H1 (cell line): ENCODE results near the gene FAM8A1. TPM values are rescaled to one million over a fixed set of nuclear protein-coding genes. Genes with fewer than 3 reads are reported as not detected.

Experiments
- CTCF ChIA-PET: fragments of 300-600 bp; sonication (Branson Sonifier 250); formaldehyde crosslinking; loops from one replicate; lab custom pipeline; 2021; ENCODE audit not compliant: partially characterized antibody; lab: Charles Lee
- POLR2A ChIA-PET: fragments of 300-600 bp; sonication (Branson Sonifier 250); formaldehyde crosslinking; loops from one replicate; lab custom pipeline; 2021; ENCODE audit warnings: inconsistent platforms; ENCODE audit not compliant: partially characterized antibody; lab: Charles Lee
- DNase-seq, 2 experiments: peaks; one replicate each; pipeline versions ENCODE4 v3.0.0 to v3.0.0-alpha.2; 2010 to 2022; ENCODE audit warnings: low spot score in 2 of 2, low read depth in 1 of 2, mixed read lengths in 1 of 2
- FAIRE-seq: peaks from 2 replicates; lab custom pipeline; 2011; peaks lifted over from hg19 to GRCh38; lab: Jason Lieb, UNC
- H2AFZ ChIP-seq: 2 replicates; pipeline ENCODE4 v1.8.1; 2012; ENCODE audit warnings: low read length, inconsistent platforms
- H2AK5ac ChIP-seq: 2 replicates; pipeline ENCODE4 v1.6.1; 2013; ENCODE audit warnings: low read depth, low read length
- H2BK120ac ChIP-seq: replicated peaks from 2 replicates; pipeline ENCODE3; 2013; ENCODE audit warnings: low read depth, low read length, inconsistent platforms
- H2BK12ac ChIP-seq: 2 replicates; pipeline ENCODE4 v1.6.1; 2013; ENCODE audit warnings: low read depth, low read length
- H2BK15ac ChIP-seq: 2 replicates; pipeline ENCODE4 v1.6.1; 2013; ENCODE audit warnings: low read length
- H2BK20ac ChIP-seq: 2 replicates; pipeline ENCODE4 v1.6.1; 2013; ENCODE audit warnings: low read length
- H2BK5ac ChIP-seq: 2 replicates; pipeline ENCODE4 v1.6.1; 2013; ENCODE audit warnings: low read depth, low read length
- H3K14ac ChIP-seq: 2 replicates; pipeline ENCODE4 v1.6.1; 2013; ENCODE audit warnings: inconsistent platforms; ENCODE audit not compliant: insufficient read length
- H3K18ac ChIP-seq: 2 replicates; pipeline ENCODE4 v1.6.1; 2013; ENCODE audit warnings: low read length; ENCODE audit errors: extremely low read depth
- H3K23ac ChIP-seq: 2 replicates; pipeline ENCODE4 v1.6.1; 2013; ENCODE audit warnings: inconsistent platforms; ENCODE audit not compliant: insufficient read length
- H3K23me2 ChIP-seq: 2 replicates; pipeline ENCODE4 v1.6.1; 2013; ENCODE audit warnings: low read depth, low read length
- H3K27ac ChIP-seq: 2 replicates; pipeline ENCODE4 v1.6.1; 2011; ENCODE audit warnings: low read depth, low read length, inconsistent platforms
- H3K27me3 ChIP-seq, 4 experiments: replicated peaks in 1 of 4; 1 replicate in 1 of 4; 2 replicates in 3 of 4; pipeline versions ENCODE4 v1.6.1 to v1.8.1; 2011 to 2013; ENCODE audit warnings: low read length in 3 of 4, mild to moderate bottlenecking in 3 of 4, inconsistent platforms in 2 of 4, mixed read lengths in 2 of 4, moderate library complexity in 1 of 4; ENCODE audit not compliant: control insufficient read depth in 3 of 4, insufficient read depth in 3 of 4; ENCODE audit errors: extremely low read depth in 1 of 4
- H3K36me3 ChIP-seq, 4 experiments: 2 replicates each; pipeline versions ENCODE4 v1.6.1 to v1.8.1; 2011 to 2013; ENCODE audit warnings: mild to moderate bottlenecking in 4 of 4, low read length in 3 of 4, moderate library complexity in 2 of 4, control low read depth in 1 of 4, inconsistent platforms in 1 of 4; ENCODE audit not compliant: insufficient read depth in 4 of 4, control insufficient read depth in 2 of 4
- H3K4ac ChIP-seq: replicated peaks from 2 replicates; pipeline ENCODE3; 2013; ENCODE audit warnings: low read length, low read depth, mixed read lengths, inconsistent platforms; ENCODE audit not compliant: insufficient read length
- H3K4me1 ChIP-seq, 4 experiments: replicated peaks in 1 of 4; 1 replicate in 1 of 4; 2 replicates in 3 of 4; pipeline versions ENCODE4 v1.6.1 to v1.8.1; 2011 to 2013; ENCODE audit warnings: low read length in 3 of 4, inconsistent platforms in 2 of 4, mixed read lengths in 1 of 4; ENCODE audit not compliant: insufficient read depth in 4 of 4, control insufficient read depth in 3 of 4
- H3K4me2 ChIP-seq, 2 experiments: 2 replicates each; pipeline versions ENCODE4 v1.6.1 to v1.8.1; 2011 to 2013; ENCODE audit warnings: low read depth in 2 of 2, low read length in 2 of 2, control low read depth in 1 of 2, inconsistent platforms in 1 of 2, mild to moderate bottlenecking in 1 of 2; ENCODE audit not compliant: insufficient read depth in 1 of 2
- H3K4me3 ChIP-seq, 4 experiments: fragments of 200-600, 300-600 bp in 1 of 4; sonication (generic), shearing (Covaris generic), sonication (Bioruptor Twin) in 1 of 4; 2 replicates each; pipeline versions ENCODE4 v1.5.1 to v1.8.1; 2011 to 2016; ENCODE audit warnings: low read length in 4 of 4, low read depth in 3 of 4, control low read depth in 2 of 4, inconsistent platforms in 2 of 4, mild to moderate bottlenecking in 2 of 4, mixed read lengths in 1 of 4, moderate library complexity in 1 of 4; ENCODE audit not compliant: insufficient read depth in 2 of 4; ENCODE audit errors: extremely low read depth in 1 of 4
- H3K56ac ChIP-seq: replicated peaks from 2 replicates; pipeline ENCODE3; 2013; ENCODE audit warnings: low read depth, mild to moderate bottlenecking, mixed read lengths, low read length, inconsistent platforms; ENCODE audit not compliant: insufficient read length
- H3K79me1 ChIP-seq: 2 replicates; pipeline ENCODE4 v1.6.1; 2013; ENCODE audit warnings: low read depth, low read length, control low read depth
- H3K79me2 ChIP-seq, 2 experiments: 2 replicates each; pipeline versions ENCODE4 v1.6.1 to v1.8.1; 2012 to 2013; ENCODE audit warnings: low read length in 2 of 2, mild to moderate bottlenecking in 2 of 2, inconsistent platforms in 1 of 2; ENCODE audit not compliant: insufficient read depth in 2 of 2, control insufficient read depth in 1 of 2
- H3K9ac ChIP-seq, 4 experiments: replicated peaks in 1 of 4; 1 replicate in 1 of 4; 2 replicates in 3 of 4; pipeline versions ENCODE4 v1.6.1 to v1.8.1; 2011 to 2013; ENCODE audit warnings: low read depth in 3 of 4, low read length in 3 of 4, control low read depth in 2 of 4, mild to moderate bottlenecking in 2 of 4, moderate library complexity in 2 of 4, inconsistent platforms in 1 of 4; ENCODE audit errors: extremely low read depth in 1 of 4
- H3K9me3 ChIP-seq, 2 experiments: 2 replicates each; pipeline versions ENCODE4 v1.6.1 to v1.8.1; 2012 to 2013; ENCODE audit warnings: mild to moderate bottlenecking in 2 of 2, moderate library complexity in 2 of 2, control low read depth in 1 of 2, inconsistent platforms in 1 of 2, low read depth in 1 of 2, low read length in 1 of 2, mixed read lengths in 1 of 2; ENCODE audit not compliant: insufficient read depth in 2 of 2
- H4K20me1 ChIP-seq, 2 experiments: replicated peaks in 1 of 2; 2 replicates each; pipeline versions ENCODE3 to v1.8.1; 2011 to 2013; ENCODE audit warnings: inconsistent platforms in 2 of 2, low read length in 2 of 2, mild to moderate bottlenecking in 1 of 2; ENCODE audit not compliant: insufficient read depth in 2 of 2, control insufficient read depth in 1 of 2
- H4K5ac ChIP-seq: 2 replicates; pipeline ENCODE4 v1.6.1; 2013; ENCODE audit warnings: low read length, low read depth, mixed read lengths, inconsistent platforms; ENCODE audit not compliant: insufficient read length
- H4K8ac ChIP-seq: 2 replicates; pipeline ENCODE4 v1.8.0; 2013; ENCODE audit warnings: mild to moderate bottlenecking, moderate library complexity, low read length, inconsistent platforms; ENCODE audit not compliant: insufficient read depth; ENCODE audit errors: extremely low read depth
- H4K91ac ChIP-seq: replicated peaks from 2 replicates; pipeline ENCODE3; 2013; ENCODE audit warnings: low read length, mixed read lengths, inconsistent platforms; ENCODE audit not compliant: insufficient read length
- CBX5 ChIP-seq: fragments of 300-800, 300-1000 bp; sonication (generic); IDR thresholded peaks from 2 replicates; pipeline ENCODE4 v1.7.1; 2016; ENCODE audit warnings: antibody characterized with exemption, low read length, low read depth
- CREB1 ChIP-seq: IDR thresholded peaks from 2 replicates; pipeline ENCODE4 v1.6.1; 2012; ENCODE audit warnings: inconsistent platforms
- POLR2AphosphoS5 ChIP-seq: IDR thresholded peaks from 2 replicates; pipeline ENCODE4 v1.6.1; 2011; ENCODE audit warnings: low read depth, low read length
- SP1 ChIP-seq: IDR thresholded peaks from 2 replicates; pipeline ENCODE4 v1.6.1; 2011; ENCODE audit warnings: low read depth, low read length
- TBP ChIP-seq: IDR thresholded peaks from 2 replicates; pipeline ENCODE4 v1.6.1; 2011; ENCODE audit warnings: low read depth, low read length, improper control_type of control experiment
- TCF12 ChIP-seq: IDR thresholded peaks from 2 replicates; pipeline ENCODE4 v1.6.1; 2011; ENCODE audit warnings: low read depth, mild to moderate bottlenecking, low read length
- USF2 ChIP-seq: IDR thresholded peaks from 2 replicates; pipeline ENCODE4 v1.6.1; 2011; ENCODE audit warnings: low read length, improper control_type of control experiment
- WGBS, 2 experiments: shearing (Covaris generic) in 1 of 2; methylation state at CpG; one replicate each; pipeline versions ENCODE4 v1.1.6 to v1.1.7; 2013 to 2015; ENCODE audit warnings: low lambda C conversion rate in 2 of 2, mixed read lengths in 2 of 2, inconsistent platforms in 1 of 2, low coverage in 1 of 2, missing lambda C conversion rate in 1 of 2; ENCODE audit not compliant: insufficient replicate concordance in 2 of 2, insufficient coverage in 1 of 2, insufficient read length in 1 of 2; ENCODE audit errors: extremely low coverage in 1 of 2, missing lambda C conversion rate in 1 of 2; 5-methylcytosine and 5-hydroxymethylcytosine counted together
- polyA plus RNA-seq, 7 experiments: library from polyadenylated mRNA; depleted of rRNA in 3 of 7; stranded (reverse) in 5 of 7; unstranded in 2 of 7; fragments of >200 nt in 5 of 7; fragments of 200-250 nt in 2 of 7; gene quantifications; 1 replicate in 5 of 7; 2 replicates in 1 of 7; 4 replicates in 1 of 7; pipeline versions ENCODE4 v1.2.1 to v1.2.3, GENCODE V29; 2011 to 2013; ENCODE audit warnings: missing spikeins in 2 of 7, mixed read lengths in 2 of 7
- total RNA-seq: library from RNA; stranded (reverse); fragmentation: NEBNext Ultra II Directional; extraction: Animal tissue kit (Norgen Biotek cat#: 25700); gene quantifications from 2 replicates; pipeline ENCODE4 v1.2.1, GENCODE V29; 2021

The FAM8A1 gene
- total and polyA plus RNA-seq, 2 of the 8 experiments (the other 6 are each of a cell fraction or from before 2014, with no cell fraction given), result 3.4 to 9.2 TPM

GRCh38 chr6:17635568-17635967 lies 35.5 kb downstream of the FAM8A1 start:
- CTCF ChIA-PET, result interaction anchor here (0.6 to 1.2 kb wide), 2 partner anchors 131 to 476 kb away, joined by 3 to 4 read pairs; no protein-coding TSS in a partner anchor
- no peak overlapping the region for H3K56ac ChIP-seq
- no peak overlapping the region for H4K5ac ChIP-seq
- H2BK12ac ChIP-seq, result no peak overlapping the region
- no peak for TF ChIP-seq TBP
- TF ChIP-seq TCF12, result no peak
- no peak for TF ChIP-seq CBX5
- TF ChIP-seq USF2, result no peak
- TF ChIP-seq POLR2AphosphoS5, result no peak
- TF ChIP-seq SP1, result no peak
- TF ChIP-seq CREB1, result no peak
- TF ChIP-seq, all 59 proteins: peak for 0
- FAIRE-seq (no peak), DNase-seq (no peak)
- Histone ChIP-seq H3K9me3 (no peaks in the 10 kb centered on the region), H3K27ac (no peak overlapping the region), H3K27me3 (no peaks in the 10 kb centered on the region), H3K79me2 (peaks cover 0 to 31% of the 10 kb centered on the region in 2 experiments; a peak in 1 of 4 replicates), H3K9ac (no peak overlapping the region), H3K23ac (no peak overlapping the region), H2AFZ (no peak overlapping the region), H3K18ac (no peak overlapping the region), H3K4me1 (no peaks in the 10 kb centered on the region), H2BK120ac (no peak overlapping the region), H3K4me3 (no peak overlapping the region), H4K20me1 (peaks cover 2 to 5% of the 10 kb centered on the region in 2 experiments), H4K91ac (no peak overlapping the region), H3K4ac (no peak overlapping the region), H2BK20ac (no peak overlapping the region), H3K79me1 (peaks cover 4% of the 10 kb centered on the region; the same call in 1 of the 2 replicates), H3K36me3 (peaks cover 10 to 69% (median 53%) of the 10 kb centered on the region in 4 experiments), H3K4me2 (no peak overlapping the region), H3K14ac (no peak overlapping the region), H2BK5ac (no peak overlapping the region), H2AK5ac (no peak overlapping the region), H2BK15ac (no peak overlapping the region), H3K23me2 (no peaks in the 10 kb centered on the region), H4K8ac (no peak overlapping the region)
- 87% methylated on average over 4 of the region's 4 CpGs; no CpG with 5 or more reads in 1 of the 2 experiments for WGBS, 2 experiments
- POLR2A ChIA-PET, result no interaction called here
